OCI-LY7 (cell line): ENCODE results near the gene GNLY. TPM values are rescaled to one million over a fixed set of nuclear protein-coding genes. Genes with fewer than 3 reads are reported as not detected.

Source experiments
- BruUV-seq: library from RNA; stranded (reverse); fragments of 400-500 nt; replicated peaks from 2 replicates; lab custom pipeline; 2021; lab: Mats Ljungman, UMichigan
- CTCF ChIA-PET: fragments of 300-600 bp; sonication (Branson Sonifier 250); formaldehyde crosslinking; loops from one replicate; lab custom pipeline; 2022; ENCODE audit warnings: antibody characterized with exemption; ENCODE audit not compliant: unreplicated experiment; lab: Charles Lee
- POLR2A ChIA-PET: fragments of 300-600 bp; sonication (Branson Sonifier 250); formaldehyde crosslinking; loops from one replicate; lab custom pipeline; 2022; ENCODE audit warnings: antibody characterized with exemption; lab: Charles Lee
- DNase-seq: peaks from one replicate; pipeline ENCODE4 v3.0.0-alpha.2; 2015; ENCODE audit warnings: low spot score
- H2AFZ ChIP-seq: fragments of 200-600 bp; sonication (generic), shearing (Covaris generic); 2 replicates; pipeline ENCODE4 v1.6.1; 2014; ENCODE audit warnings: mild to moderate bottlenecking, antibody characterized with exemption, low read length, moderate library complexity
- H3K27ac ChIP-seq: fragments of 200-600 bp; sonication (generic); 2 replicates; pipeline ENCODE4 v1.5.1; 2014; ENCODE audit warnings: mixed run types, low read depth, mild to moderate bottlenecking, moderate library complexity, low read length, inconsistent platforms; ENCODE audit not compliant: poor library complexity, severe bottlenecking
- H3K36me3 ChIP-seq: fragments of 200-600 bp; sonication (generic); 2 replicates; pipeline ENCODE4 v1.6.1; 2014; ENCODE audit warnings: mild to moderate bottlenecking, antibody characterized with exemption, low read length, moderate library complexity, mixed read lengths; ENCODE audit not compliant: insufficient read depth
- H3K4me1 ChIP-seq: fragments of 200-600 bp; sonication (generic); 2 replicates; pipeline ENCODE4 v1.5.1; 2014; ENCODE audit warnings: mild to moderate bottlenecking, low read length; ENCODE audit not compliant: insufficient read depth, poor library complexity, severe bottlenecking
- H3K4me2 ChIP-seq: fragments of 200-600 bp; sonication (generic); 2 replicates; pipeline ENCODE4 v1.6.1; 2014; ENCODE audit warnings: mild to moderate bottlenecking, low read length
- H3K4me3 ChIP-seq: fragments of 200-600 bp; sonication (generic); 2 replicates; pipeline ENCODE4 v1.5.1; 2014; ENCODE audit warnings: mild to moderate bottlenecking, low read depth, low read length; ENCODE audit not compliant: poor library complexity, severe bottlenecking
- H3K79me2 ChIP-seq: fragments of 200-600 bp; sonication (generic); 2 replicates; pipeline ENCODE4 v1.6.1; 2016; ENCODE audit warnings: low read depth, mild to moderate bottlenecking, low read length, moderate library complexity, mixed read lengths; ENCODE audit not compliant: insufficient read depth
- H3K9me2 ChIP-seq: fragments of 200-600 bp; sonication (generic); 2 replicates; pipeline ENCODE4 v1.6.1; 2016; ENCODE audit warnings: mild to moderate bottlenecking, low read length, mixed read lengths; ENCODE audit not compliant: insufficient read depth
- H3K9me3 ChIP-seq: fragments of 200-600 bp; sonication (generic); 2 replicates; pipeline ENCODE4 v1.6.1; 2014; ENCODE audit warnings: mild to moderate bottlenecking, mixed run types, low read length, mixed read lengths
- H4K20me1 ChIP-seq: fragments of 200-600 bp; sonication (generic); 2 replicates; pipeline ENCODE4 v1.6.1; 2014; ENCODE audit warnings: mild to moderate bottlenecking, antibody characterized with exemption, low read length, moderate library complexity, mixed read lengths; ENCODE audit not compliant: insufficient read depth
- EZH2phosphoT487 ChIP-seq: fragments of 200-600 bp; sonication (generic); IDR thresholded peaks from 2 replicates; pipeline ENCODE4 v1.6.1; 2018; ENCODE audit warnings: low read depth, borderline replicate concordance, mild to moderate bottlenecking, mixed run types, antibody characterized with exemption, low read length, moderate library complexity, mixed read lengths
- intact Hi-C: fragments of 100-400 bp; cut with micrococcal nuclease; formaldehyde crosslinking; loops from one replicate; pipeline ENCODE4 v1.10.0; 2022; ENCODE audit not compliant: unreplicated experiment
- total RNA-seq, 2 experiments: library from RNA; depleted of rRNA in 1 of 2; stranded (reverse); fragments of >200 nt in 1 of 2; shearing (Covaris generic) in 1 of 2; gene quantifications; 2 replicates each; pipeline ENCODE4 v1.2.3, GENCODE V29; 2014 to 2022
- TF ChIP-seq, protein P1 (sequence below): fragments of 200-600 bp; sonication (generic); conservative IDR thresholded peaks from 2 replicates; pipeline ENCODE4 v1.5.1; 2014; ENCODE audit warnings: mild to moderate bottlenecking, antibody characterized with exemption, low read length, moderate library complexity, mixed read lengths

Gene GNLY
- total RNA-seq, 2 experiments from 2014 or later: not detected

DNA sequence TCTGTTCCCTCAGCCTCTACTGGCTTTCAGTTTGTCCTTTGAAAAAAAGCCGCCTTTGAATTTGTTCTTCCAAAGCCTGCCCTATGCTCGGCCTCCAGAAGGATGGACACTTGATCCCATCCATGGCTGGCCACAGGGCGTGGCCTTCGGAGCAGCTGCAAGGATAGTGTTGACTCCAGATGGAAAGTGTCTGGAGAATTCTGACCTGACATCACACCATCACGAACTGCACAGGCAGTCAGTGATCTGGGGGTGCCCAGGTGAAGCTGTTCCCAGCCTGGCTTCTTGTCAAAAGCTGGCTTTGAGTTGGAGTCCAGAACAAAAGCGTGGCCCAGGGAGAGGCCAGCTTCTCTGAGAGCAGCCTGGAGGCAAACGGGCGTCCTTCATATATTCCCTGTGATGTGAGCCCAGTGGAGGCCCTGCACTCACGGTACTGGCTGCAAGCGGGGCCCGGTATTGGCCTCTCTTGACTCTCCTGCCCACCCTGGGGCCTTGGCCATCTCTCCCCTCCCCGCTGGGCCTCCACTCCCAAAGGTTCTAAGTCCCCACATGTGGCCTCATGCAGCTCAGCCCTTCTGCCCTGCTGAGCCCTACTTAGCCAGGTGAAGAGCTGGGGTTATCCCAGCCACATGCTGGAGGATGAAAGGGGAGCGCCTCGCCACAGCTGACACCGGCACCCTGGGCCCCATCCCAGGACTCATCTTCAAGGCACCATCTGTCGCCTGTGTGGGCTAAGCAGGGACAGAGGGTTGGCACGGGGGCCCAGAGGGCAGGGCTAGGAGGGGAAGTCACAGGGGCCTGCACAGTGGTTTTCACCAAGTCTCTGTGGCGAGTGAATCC is 39.2 kb downstream of the GNLY start:
- H3K9me2 ChIP-seq: no peaks in the 10 kb centered on the region
- CTCF ChIA-PET: no interaction called here

DNA sequence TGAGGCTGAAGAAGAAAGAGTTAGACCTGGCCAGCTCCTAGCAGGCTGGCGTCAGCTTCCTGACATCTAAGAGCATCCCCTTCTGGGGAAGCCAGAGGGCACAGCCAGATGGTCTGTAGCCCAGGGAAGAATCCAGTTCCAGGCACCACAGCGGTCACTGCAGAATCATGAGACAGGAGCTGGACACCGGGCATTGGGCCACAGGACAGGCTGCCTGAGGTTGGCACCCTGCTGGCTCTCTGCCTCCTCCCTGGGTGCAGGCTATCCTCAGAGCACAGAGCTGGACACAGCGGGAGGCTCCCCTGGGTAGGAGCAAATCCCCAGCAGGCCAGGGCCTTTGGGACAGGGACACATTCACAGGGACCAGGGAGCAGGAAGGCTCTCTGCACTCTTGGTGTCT is 39.9 kb downstream of the GNLY start:
- intact Hi-C loops: no loop called here
- Histone ChIP-seq H3K4me3 (no peak overlapping the region), H3K27ac (no peak overlapping the region), H3K9me2 (no peaks in the 10 kb centered on the region), H3K36me3 (no peaks in the 10 kb centered on the region), H2AFZ (no peak overlapping the region), H4K20me1 (no peaks in the 10 kb centered on the region), H3K4me1 (no peaks in the 10 kb centered on the region), H3K4me2 (no peak overlapping the region), H3K9me3 (no peaks in the 10 kb centered on the region), H3K79me2 (no peaks in the 10 kb centered on the region)
- TF ChIP-seq EZH2phosphoT487: no peak
- TF ChIP-seq, protein P1, sequence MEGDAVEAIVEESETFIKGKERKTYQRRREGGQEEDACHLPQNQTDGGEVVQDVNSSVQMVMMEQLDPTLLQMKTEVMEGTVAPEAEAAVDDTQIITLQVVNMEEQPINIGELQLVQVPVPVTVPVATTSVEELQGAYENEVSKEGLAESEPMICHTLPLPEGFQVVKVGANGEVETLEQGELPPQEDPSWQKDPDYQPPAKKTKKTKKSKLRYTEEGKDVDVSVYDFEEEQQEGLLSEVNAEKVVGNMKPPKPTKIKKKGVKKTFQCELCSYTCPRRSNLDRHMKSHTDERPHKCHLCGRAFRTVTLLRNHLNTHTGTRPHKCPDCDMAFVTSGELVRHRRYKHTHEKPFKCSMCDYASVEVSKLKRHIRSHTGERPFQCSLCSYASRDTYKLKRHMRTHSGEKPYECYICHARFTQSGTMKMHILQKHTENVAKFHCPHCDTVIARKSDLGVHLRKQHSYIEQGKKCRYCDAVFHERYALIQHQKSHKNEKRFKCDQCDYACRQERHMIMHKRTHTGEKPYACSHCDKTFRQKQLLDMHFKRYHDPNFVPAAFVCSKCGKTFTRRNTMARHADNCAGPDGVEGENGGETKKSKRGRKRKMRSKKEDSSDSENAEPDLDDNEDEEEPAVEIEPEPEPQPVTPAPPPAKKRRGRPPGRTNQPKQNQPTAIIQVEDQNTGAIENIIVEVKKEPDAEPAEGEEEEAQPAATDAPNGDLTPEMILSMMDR: no peak
- POLR2A ChIA-PET: no interaction called here
- no peak for DNase-seq
- CTCF ChIA-PET: no interaction called here
- no TSS peak for BruUV-seq

More for the DNA sequence above, 39.2 kb downstream of the GNLY start:
- H2AFZ ChIP-seq: no peak overlapping the region
- H4K20me1 ChIP-seq: no peaks in the 10 kb centered on the region
- no peak for TF ChIP-seq EZH2phosphoT487
- TF ChIP-seq, protein P1: no peak
- H3K4me3 ChIP-seq: no peak overlapping the region
- no peaks in the 10 kb centered on the region for H3K36me3 ChIP-seq
- intact Hi-C loops: no loop called here
- H3K27ac ChIP-seq: no peak overlapping the region
- no peak for DNase-seq
- POLR2A ChIA-PET: no interaction called here
- no peaks in the 10 kb centered on the region for H3K4me1 ChIP-seq
- no peaks in the 10 kb centered on the region for H3K9me3 ChIP-seq
- no TSS peak for BruUV-seq
- H3K4me2 ChIP-seq: no peak overlapping the region
- no peaks in the 10 kb centered on the region for H3K79me2 ChIP-seq

DNA sequence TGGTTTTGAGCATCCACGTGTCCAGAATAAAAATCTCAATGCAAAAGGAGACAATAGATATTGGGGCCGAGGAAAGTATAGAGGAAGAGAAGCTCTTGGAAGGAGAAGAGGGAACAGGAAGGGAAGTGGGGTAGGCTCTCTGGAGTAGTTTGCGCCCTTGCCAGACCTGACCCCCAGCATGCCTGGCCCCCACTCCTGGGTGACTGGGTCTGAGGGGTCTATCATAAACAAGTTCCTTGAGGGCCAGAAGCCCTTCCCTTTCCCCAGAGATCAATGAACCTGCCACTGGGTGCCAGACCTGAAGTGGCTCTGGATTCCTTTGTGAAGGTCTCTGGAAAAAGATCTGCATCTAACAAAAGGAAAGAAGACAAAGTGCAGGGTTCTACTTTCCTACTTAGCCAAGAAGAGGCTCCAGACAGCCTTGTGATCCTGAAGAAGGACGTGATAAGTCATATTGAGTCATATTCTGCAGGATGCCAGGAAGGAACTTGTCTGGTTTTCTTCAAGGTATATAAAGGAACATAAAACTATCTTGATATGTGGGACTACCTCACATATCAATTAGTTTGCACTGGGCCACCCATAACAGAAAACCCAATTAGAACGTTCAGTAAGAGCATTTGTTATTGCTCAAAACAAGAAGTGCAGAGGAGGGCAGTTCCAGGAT is 40.9 kb downstream of the GNLY start:
- POLR2A ChIA-PET: no interaction called here
- no peaks in the 10 kb centered on the region for H3K9me2 ChIP-seq
- no peaks in the 10 kb centered on the region for H4K20me1 ChIP-seq
- H3K4me1 ChIP-seq: no peaks in the 10 kb centered on the region
- no peak overlapping the region for H3K4me2 ChIP-seq
- DNase-seq: no peak
- CTCF ChIA-PET: no interaction called here
- H3K27ac ChIP-seq: no peak overlapping the region
- H2AFZ ChIP-seq: no peak overlapping the region
- no TSS peak for BruUV-seq
- intact Hi-C loops: no loop called here
- H3K4me3 ChIP-seq: no peak overlapping the region
- no peaks in the 10 kb centered on the region for H3K36me3 ChIP-seq
- TF ChIP-seq EZH2phosphoT487: no peak
- TF ChIP-seq, protein P1: no peak
- H3K9me3 ChIP-seq: no peaks in the 10 kb centered on the region
- no peaks in the 10 kb centered on the region for H3K79me2 ChIP-seq
